AG09309 (cell line): ENCODE data around the gene ACOXL.

ENCODE experiments used
- DNase-seq: peaks from one replicate; pipeline ENCODE4 v3.0.0-alpha.2; 2010; ENCODE audit warnings: low read depth
- H3K4me3 ChIP-seq: 2 replicates; pipeline ENCODE4 v1.5.1; 2011; ENCODE audit warnings: mild to moderate bottlenecking, low read depth, low read length, moderate library complexity; ENCODE audit not compliant: control insufficient read depth
- TF ChIP-seq, protein P1 (sequence below): IDR thresholded peaks from 2 replicates; pipeline ENCODE4 v1.5.1; 2011; ENCODE audit warnings: mild to moderate bottlenecking, low read depth, low read length, inconsistent platforms; ENCODE audit not compliant: insufficient read depth, control insufficient read depth; ENCODE audit errors: missing control alignments

Gene ACOXL

GRCh38 chr2:110725370-110725769, 7.0 kb upstream of the ACOXL start:
- TF ChIP-seq, protein P1, sequence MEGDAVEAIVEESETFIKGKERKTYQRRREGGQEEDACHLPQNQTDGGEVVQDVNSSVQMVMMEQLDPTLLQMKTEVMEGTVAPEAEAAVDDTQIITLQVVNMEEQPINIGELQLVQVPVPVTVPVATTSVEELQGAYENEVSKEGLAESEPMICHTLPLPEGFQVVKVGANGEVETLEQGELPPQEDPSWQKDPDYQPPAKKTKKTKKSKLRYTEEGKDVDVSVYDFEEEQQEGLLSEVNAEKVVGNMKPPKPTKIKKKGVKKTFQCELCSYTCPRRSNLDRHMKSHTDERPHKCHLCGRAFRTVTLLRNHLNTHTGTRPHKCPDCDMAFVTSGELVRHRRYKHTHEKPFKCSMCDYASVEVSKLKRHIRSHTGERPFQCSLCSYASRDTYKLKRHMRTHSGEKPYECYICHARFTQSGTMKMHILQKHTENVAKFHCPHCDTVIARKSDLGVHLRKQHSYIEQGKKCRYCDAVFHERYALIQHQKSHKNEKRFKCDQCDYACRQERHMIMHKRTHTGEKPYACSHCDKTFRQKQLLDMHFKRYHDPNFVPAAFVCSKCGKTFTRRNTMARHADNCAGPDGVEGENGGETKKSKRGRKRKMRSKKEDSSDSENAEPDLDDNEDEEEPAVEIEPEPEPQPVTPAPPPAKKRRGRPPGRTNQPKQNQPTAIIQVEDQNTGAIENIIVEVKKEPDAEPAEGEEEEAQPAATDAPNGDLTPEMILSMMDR, result no peak
- no peak for DNase-seq
- no peak overlapping the region for H3K4me3 ChIP-seq

DNA sequence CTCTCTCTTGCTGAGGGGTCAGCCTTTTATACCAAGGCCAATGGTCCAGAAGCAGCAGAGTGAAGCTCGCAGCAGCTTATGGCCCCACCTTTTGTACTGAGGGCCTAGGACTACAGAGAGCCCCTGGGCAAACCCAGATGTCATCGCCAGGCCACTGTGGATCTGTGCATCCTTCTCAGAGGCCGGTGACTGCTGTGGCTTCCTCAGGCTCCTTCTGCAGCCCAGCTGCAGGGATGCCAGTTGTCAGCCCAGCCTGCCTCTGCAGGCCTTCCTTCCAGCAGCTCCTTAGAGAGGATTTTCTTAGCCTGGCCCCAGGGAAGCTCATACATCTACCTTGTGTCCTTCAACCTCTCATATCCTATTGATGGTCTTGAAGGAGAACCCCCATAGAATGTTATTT, 6.5 kb upstream of the ACOXL start:
- H3K4me3 ChIP-seq, result no peak overlapping the region
- TF ChIP-seq, protein P1, result no peak
- no peak for DNase-seq

GRCh38 chr2:110726285-110726684, 6.1 kb upstream of the ACOXL start:
- DNase-seq, result no peak
- H3K4me3 ChIP-seq, result no peak overlapping the region
- TF ChIP-seq, protein P1, result no peak

DNA sequence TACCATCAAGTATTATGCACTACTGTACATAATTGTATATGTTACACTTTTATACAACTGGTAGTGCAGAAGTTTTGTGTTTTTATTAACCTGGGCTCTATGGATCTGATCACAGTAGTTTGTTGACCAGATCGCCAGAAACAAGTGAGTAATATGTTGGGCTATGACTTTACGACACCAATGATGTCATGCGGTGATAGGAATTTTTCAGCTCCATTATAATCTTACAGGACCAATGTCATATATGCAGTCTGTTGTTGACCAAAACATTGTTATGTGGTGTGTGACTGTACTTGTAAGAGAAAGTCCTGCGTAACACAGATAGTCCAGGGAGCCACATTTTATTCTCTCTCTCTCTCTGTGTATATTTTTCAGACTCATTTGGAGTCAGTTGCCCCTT, 4.5 kb upstream of the ACOXL start:
- H3K4me3 ChIP-seq, result no peak overlapping the region
- TF ChIP-seq, protein P1, result no peak
- DNase-seq, result no peak

- no peak for DNase-seq
- H3K4me3 ChIP-seq, result no peak overlapping the region
- TF ChIP-seq, protein P1, result no peak
Observed at GRCh38 chr2:110729106-110729505, 3.3 kb upstream of the ACOXL start.

GRCh38 chr2:110731064-110731463, 1.3 kb upstream of the ACOXL start:
- TF ChIP-seq, protein P1, result no peak
- no peak for DNase-seq

DNA sequence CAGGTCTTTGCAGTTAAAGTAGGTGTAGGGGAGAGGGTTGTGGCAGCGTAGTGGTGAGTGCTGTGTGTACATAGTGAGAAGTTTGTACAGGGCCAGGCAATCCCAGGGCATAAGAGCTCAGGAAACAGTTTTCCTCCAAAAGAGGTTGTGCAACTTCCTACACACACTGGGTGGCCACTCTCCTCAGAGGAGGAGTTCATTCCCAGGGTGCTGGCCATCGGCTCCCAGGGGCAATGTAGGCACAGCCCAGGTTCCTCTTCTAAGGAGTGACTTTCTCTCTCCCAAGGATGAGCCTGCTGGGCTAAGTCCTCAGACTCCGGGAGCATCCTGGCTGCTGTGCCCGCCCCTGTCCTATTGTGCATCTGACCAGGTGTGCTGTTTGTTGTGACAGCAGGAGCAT, 3.0 kb downstream of the ACOXL start:
- H3K4me3 ChIP-seq, result no peak overlapping the region
- no peak for DNase-seq
- TF ChIP-seq, protein P1, result no peak

More at GRCh38 chr2:110731064-110731463, 1.3 kb upstream of the ACOXL start:
- H3K4me3 ChIP-seq, result no peak overlapping the region
